ENCODE measurements around the gene MPIG6B. TPM values are rescaled to one million over a fixed set of nuclear protein-coding genes. Genes with fewer than 3 reads are reported as not detected.
"Not testable (repeated sequence)": the region's sequence is repeated elsewhere in the genome, so short reads cannot be mapped to it uniquely, and the experiment has no call there.

The MPIG6B gene
- total RNA-seq, 4 donors from 2014 or later: not detected

DNA sequence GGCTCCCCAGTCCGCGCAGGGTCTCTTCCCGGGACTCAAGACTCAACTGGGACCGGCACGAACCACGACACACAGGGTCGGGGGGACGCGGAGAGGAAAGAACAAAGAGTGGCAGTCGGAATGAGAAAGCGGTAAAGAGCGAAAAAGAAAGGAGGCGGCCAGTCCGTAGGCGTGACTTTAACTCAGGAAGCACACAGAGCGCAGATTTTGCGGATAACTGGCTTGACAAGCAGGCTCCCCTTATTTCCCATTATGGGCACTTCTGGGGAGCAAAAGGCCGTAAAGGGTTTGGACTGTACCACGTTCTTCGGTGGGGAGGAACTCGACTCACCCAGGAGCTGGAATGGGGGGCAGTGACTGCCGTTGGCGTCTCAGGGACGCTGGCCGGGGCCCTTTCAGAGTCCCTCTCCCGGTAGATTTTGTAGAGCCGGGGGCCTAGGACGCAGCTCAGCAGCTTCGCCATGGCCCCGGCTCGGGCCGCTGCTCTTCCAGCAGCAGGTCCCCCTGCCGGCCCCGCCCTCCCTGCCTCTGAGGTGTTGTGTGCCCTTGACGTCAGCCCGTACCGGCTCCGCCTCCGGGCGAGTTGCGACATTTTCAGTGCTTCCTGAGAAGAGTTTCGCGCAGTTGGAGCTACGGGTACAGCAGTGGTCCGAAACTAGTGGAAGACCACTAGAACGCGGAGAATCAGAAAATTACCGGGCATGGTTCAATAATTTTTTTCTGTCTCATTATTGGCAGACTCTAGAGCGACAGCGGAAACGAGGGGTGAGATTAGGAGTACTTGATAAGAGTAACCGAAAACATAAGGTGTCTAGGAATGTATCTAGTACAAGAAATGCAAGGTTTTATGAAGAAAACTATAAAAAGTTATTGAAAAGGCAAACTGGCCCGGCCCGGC is 20.1 kb upstream of the MPIG6B start, which contains the start of gene ABHD16A:
ABHD16A (minus strand) TSS at position 506 of the 898 bp plus-strand sequence; CDS start at position 463, 43 bp downstream.
- WGBS, 2 donors: 1% methylated on average over 54 of the region's 54 CpGs
- peaks cover 0 to 38% (median 16%) of the 10 kb centered on the region in 4 donors for H3K4me1 ChIP-seq
- TF ChIP-seq EP300 (IDR thresholded peaks at IDR 0.05): peak; percentile 97 to 100
- TF ChIP-seq, protein P1, sequence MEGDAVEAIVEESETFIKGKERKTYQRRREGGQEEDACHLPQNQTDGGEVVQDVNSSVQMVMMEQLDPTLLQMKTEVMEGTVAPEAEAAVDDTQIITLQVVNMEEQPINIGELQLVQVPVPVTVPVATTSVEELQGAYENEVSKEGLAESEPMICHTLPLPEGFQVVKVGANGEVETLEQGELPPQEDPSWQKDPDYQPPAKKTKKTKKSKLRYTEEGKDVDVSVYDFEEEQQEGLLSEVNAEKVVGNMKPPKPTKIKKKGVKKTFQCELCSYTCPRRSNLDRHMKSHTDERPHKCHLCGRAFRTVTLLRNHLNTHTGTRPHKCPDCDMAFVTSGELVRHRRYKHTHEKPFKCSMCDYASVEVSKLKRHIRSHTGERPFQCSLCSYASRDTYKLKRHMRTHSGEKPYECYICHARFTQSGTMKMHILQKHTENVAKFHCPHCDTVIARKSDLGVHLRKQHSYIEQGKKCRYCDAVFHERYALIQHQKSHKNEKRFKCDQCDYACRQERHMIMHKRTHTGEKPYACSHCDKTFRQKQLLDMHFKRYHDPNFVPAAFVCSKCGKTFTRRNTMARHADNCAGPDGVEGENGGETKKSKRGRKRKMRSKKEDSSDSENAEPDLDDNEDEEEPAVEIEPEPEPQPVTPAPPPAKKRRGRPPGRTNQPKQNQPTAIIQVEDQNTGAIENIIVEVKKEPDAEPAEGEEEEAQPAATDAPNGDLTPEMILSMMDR (IDR thresholded peaks at IDR 0.05): peak in 2 of 5 experiments; percentile 54 to 64
- peak; percentile 95 to 100 for TF ChIP-seq POLR2A (IDR thresholded peaks at IDR 0.05)

GRCh38 chr6:31705931-31706330 is 17.2 kb upstream of the MPIG6B start:
- WGBS, 2 donors: 89 to 90% methylated on average over 6 of the region's 6 CpGs
- Histone ChIP-seq H3K27me3 (no peaks in the 10 kb centered on the region), H3K4me1 (peaks cover 0 to 24% (median 15%) of the 10 kb centered on the region in 4 donors), H3K36me3 (no peaks in the 10 kb centered on the region), H3K4me3 (no peak overlapping the region), H3K9me3 (no peaks in the 10 kb centered on the region), H3K27ac (no peak overlapping the region)
- TF ChIP-seq, protein P1 (IDR thresholded peaks at IDR 0.05): no peak
- TF ChIP-seq POLR2A (IDR thresholded peaks at IDR 0.05): no peak
- TF ChIP-seq EP300 (IDR thresholded peaks at IDR 0.05): no peak
- no peak for DNase-seq (ENCODE audit: low spot score in 2 of 2)

More for the DNA sequence above, 20.1 kb upstream of the MPIG6B start, which contains the start of gene ABHD16A:
- DNase-seq (ENCODE audit: low spot score in 2 of 2): peak; percentile 99
- H3K27ac ChIP-seq: peak within 1 kb of the TSS; percentile 89 to 98 (median 96)
- peak within 1 kb of the TSS; percentile 61 to 92 (median 76) for H3K4me3 ChIP-seq
- no peaks in the 10 kb centered on the region for H3K9me3 ChIP-seq
- no peaks in the 10 kb centered on the region for H3K27me3 ChIP-seq
- peaks cover 0 to 21% (median 0%) of the 10 kb centered on the region in 3 donors for H3K36me3 ChIP-seq

- TF ChIP-seq POLR2A (IDR thresholded peaks at IDR 0.05) (no peak), EP300 (IDR thresholded peaks at IDR 0.05) (no peak)
- Histone ChIP-seq H3K27me3 (no peaks in the 10 kb centered on the region), H3K36me3 (no peaks in the 10 kb centered on the region), H3K4me1 (peaks cover 0 to 17% (median 10%) of the 10 kb centered on the region in 4 donors), H3K27ac (no peak within 1 kb of the TSS), H3K4me3 (no peak within 1 kb of the TSS), H3K9me3 (no peaks in the 10 kb centered on the region)
- no peak for DNase-seq (ENCODE audit: low spot score in 2 of 2)
- 62 to 68% methylated on average over 3 of the region's 3 CpGs for whole genome bisulfite sequencing, 2 donors
Observed at GRCh38 chr6:31706599-31706998, 16.6 kb upstream of the MPIG6B start, which contains the start of gene LY6G6F. Gene LY6G6F (plus strand): TSS chr6:31706866. CDS start chr6:31706907, 41 bp downstream.

DNA sequence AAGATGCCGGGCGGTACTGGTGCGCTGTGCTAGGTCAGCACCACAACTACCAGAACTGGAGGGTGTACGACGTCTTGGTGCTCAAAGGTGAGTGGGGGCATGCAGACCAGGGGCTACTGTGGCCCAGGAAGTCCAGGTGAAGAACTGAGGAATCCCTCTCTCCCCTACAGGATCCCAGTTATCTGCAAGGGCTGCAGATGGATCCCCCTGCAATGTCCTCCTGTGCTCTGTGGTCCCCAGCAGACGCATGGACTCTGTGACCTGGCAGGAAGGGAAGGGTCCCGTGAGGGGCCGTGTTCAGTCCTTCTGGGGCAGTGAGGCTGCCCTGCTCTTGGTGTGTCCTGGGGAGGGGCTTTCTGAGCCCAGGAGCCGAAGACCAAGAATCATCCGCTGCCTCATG is 15.5 kb upstream of the MPIG6B start:
- Histone ChIP-seq H3K27me3 (no peaks in the 10 kb centered on the region), H3K27ac (no peak overlapping the region), H3K4me1 (peaks cover 0 to 9% (median 3%) of the 10 kb centered on the region in 4 donors), H3K4me3 (no peak overlapping the region), H3K9me3 (no peaks in the 10 kb centered on the region), H3K36me3 (no peaks in the 10 kb centered on the region)
- 84 to 87% methylated on average over 8 to 10 of the region's 10 CpGs for WGBS, 2 donors
- no peak for TF ChIP-seq EP300 (IDR thresholded peaks at IDR 0.05)
- TF ChIP-seq, protein P1 (IDR thresholded peaks at IDR 0.05): no peak
- no peak for TF ChIP-seq POLR2A (IDR thresholded peaks at IDR 0.05)
- DNase-seq (ENCODE audit: low spot score in 2 of 2): no peak

DNA sequence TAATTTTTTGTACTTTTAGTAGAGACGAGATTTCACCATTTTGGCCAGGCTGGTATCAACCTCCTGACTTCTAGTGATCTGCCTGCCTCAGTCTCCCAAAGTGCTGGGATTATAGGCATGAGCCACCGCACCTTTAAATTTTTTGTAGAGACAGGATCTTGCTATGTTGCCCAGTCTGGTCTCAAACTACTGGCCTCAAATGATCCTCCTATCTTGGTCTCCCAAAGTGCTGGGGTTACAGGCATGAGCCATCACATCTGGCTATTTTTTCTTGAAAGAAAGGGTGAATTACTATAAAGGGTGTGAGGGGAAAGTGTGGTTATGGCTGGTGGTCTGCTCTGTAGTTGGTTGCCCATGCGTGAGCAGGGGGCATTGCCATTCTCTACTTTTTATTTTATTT is 14.9 kb upstream of the MPIG6B start:
- DNase-seq (ENCODE audit: low spot score in 2 of 2): no peak
- H3K4me3 ChIP-seq: no peak overlapping the region
- no peaks in the 10 kb centered on the region for H3K36me3 ChIP-seq
- H3K27me3 ChIP-seq: no peaks in the 10 kb centered on the region
- TF ChIP-seq, protein P1 (IDR thresholded peaks at IDR 0.05): no peak
- TF ChIP-seq EP300 (IDR thresholded peaks at IDR 0.05) (no peak), POLR2A (IDR thresholded peaks at IDR 0.05) (no peak)
- no peaks in the 10 kb centered on the region for H3K9me3 ChIP-seq
- peaks cover 0 to 9% (median 3%) of the 10 kb centered on the region in 4 donors for H3K4me1 ChIP-seq
- H3K27ac ChIP-seq: no peak overlapping the region
- 92 to 93% methylated on average over 3 of the region's 3 CpGs for WGBS, 2 donors

DNA sequence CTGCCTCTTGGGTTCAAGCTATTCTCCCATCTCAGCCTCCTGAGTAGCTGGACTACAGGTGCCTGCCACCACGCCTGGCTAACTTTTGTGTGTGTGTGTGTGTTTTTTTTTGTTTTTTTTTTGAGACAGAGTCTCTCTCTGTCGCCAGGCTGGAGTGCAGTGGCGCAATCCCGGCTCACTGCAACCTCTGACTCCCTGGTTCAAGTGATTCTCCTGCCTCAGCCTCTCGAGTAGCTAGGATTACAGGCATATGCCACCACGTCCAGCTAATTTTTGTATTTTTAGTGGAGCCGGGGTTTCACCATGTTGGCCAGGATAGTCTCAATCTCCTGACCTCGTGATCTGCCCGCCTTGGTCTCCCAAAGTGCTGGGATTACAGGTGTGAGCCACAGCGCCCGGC is 14.0 kb upstream of the MPIG6B start:
- not testable (repeated sequence) for H3K27ac ChIP-seq; DNase-seq (ENCODE audit: low spot score in 2 of 2); H3K4me3 ChIP-seq; H3K4me1 ChIP-seq; H3K27me3 ChIP-seq; H3K36me3 ChIP-seq; H3K9me3 ChIP-seq
- WGBS, 2 donors: 87 to 88% methylated on average over 11 of the region's 11 CpGs

Measured in tibial nerve (tissue), 4 donors.